ENCODE data around the gene BRI3BP. TPM values are rescaled to one million over a fixed set of nuclear protein-coding genes. Genes with fewer than 3 reads are reported as not detected.
"Not testable (repeated sequence)": the region's sequence is repeated elsewhere in the genome, so short reads cannot be mapped to it uniquely, and the experiment has no call there.

Gene BRI3BP
- total RNA-seq, 6 experiments from 2014 or later, result 6.5 to 9.3 (median 7.5) TPM

DNA sequence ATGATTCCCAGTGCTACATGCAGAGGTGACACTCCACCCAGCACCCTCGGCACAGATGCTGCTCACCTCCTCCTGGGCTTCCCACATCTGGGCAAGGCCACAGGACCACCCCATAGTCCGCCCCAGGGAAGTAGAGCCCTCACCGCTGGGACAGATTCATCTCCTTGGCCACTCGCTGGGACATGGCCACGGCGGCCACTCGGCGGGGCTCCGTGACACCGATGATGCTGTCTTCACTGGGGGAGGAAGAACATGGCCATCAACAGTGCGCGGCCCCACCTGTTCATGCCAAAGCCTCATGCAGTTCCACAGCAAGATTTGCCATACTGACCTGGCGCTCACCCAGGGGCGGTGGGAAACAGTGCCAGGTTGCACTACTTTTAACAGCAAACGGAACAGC lies 18.2 kb upstream of the BRI3BP start:
- peaks cover 11% of the 10 kb centered on the region; the same call in 1 of the 2 replicates for H3K36me3 Mint-ChIP-seq (ENCODE audit: low read depth)
- H3K9me3 Mint-ChIP-seq, result no peaks in the 10 kb centered on the region
- no peak overlapping the region for H3K27ac Mint-ChIP-seq
- H3K4me1 Mint-ChIP-seq (ENCODE audit: low read depth), result 0 out of 2 replicates have a peak, but pooled peaks cover 8% of the 10 kb centered on the region
- no peak for DNase-seq
- no peak overlapping the region for H3K4me3 Mint-ChIP-seq
- TF ChIP-seq, protein P1, sequence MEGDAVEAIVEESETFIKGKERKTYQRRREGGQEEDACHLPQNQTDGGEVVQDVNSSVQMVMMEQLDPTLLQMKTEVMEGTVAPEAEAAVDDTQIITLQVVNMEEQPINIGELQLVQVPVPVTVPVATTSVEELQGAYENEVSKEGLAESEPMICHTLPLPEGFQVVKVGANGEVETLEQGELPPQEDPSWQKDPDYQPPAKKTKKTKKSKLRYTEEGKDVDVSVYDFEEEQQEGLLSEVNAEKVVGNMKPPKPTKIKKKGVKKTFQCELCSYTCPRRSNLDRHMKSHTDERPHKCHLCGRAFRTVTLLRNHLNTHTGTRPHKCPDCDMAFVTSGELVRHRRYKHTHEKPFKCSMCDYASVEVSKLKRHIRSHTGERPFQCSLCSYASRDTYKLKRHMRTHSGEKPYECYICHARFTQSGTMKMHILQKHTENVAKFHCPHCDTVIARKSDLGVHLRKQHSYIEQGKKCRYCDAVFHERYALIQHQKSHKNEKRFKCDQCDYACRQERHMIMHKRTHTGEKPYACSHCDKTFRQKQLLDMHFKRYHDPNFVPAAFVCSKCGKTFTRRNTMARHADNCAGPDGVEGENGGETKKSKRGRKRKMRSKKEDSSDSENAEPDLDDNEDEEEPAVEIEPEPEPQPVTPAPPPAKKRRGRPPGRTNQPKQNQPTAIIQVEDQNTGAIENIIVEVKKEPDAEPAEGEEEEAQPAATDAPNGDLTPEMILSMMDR (IDR thresholded peaks at IDR 0.05), result no peak
- no peaks in the 10 kb centered on the region for H3K27me3 Mint-ChIP-seq (ENCODE audit: insufficient read depth)

DNA sequence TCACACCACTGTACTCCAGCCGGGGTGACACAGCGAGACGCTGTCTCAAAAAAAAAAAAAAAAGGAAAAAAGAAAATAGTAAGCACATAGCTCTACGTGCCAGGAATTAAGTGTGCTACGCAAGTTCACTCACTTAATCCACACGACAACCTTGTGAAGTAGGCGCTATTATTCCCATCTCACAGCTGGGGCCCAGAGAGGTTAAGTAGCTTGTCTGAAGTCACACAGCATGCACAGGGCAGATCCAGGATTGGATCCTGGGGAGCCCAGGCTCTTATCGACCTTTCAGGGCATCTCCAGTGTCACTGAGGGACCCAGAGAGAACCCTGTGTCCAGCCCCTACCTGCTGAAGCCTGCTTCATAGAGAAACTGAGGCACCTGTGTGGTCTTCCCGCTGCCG lies 16.4 kb upstream of the BRI3BP start:
- H3K27ac Mint-ChIP-seq, result peak overlapping the region; percentile 49; the same call in 1 of the 2 replicates
- TF ChIP-seq, protein P1 (IDR thresholded peaks at IDR 0.05), result no peak
- peaks cover 14% of the 10 kb centered on the region for H3K36me3 Mint-ChIP-seq (ENCODE audit: low read depth)
- no peak for DNase-seq
- no peaks in the 10 kb centered on the region for H3K9me3 Mint-ChIP-seq
- H3K4me3 Mint-ChIP-seq, result no peak overlapping the region
- H3K4me1 Mint-ChIP-seq (ENCODE audit: low read depth), result 0 out of 2 replicates have a peak, but pooled peaks cover 8% of the 10 kb centered on the region
- peaks cover under 1% of the 10 kb centered on the region; the same call in 1 of the 2 replicates for H3K27me3 Mint-ChIP-seq (ENCODE audit: insufficient read depth)

DNA sequence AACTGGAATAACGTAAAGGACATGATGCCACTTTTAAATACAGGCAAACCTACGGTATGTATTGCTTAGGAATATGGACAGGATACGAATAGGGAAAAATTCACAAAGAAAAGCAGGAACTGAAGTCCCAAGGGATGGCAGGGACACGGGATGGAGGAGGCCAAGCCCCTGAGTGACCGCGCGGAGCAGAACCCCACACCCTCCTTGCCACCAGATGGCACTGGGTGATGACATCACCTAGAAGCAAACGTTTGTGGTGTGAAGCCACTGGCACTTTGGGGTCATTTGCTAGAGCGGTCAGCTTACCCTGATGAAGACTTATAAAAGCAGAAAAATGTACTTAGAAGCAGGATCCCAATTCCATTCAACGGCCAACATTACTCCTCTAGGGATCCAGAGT lies 13.9 kb upstream of the BRI3BP start:
- Mint-ChIP-seq H3K4me3 (no peak overlapping the region), H3K36me3 (ENCODE audit: low read depth) (peaks cover 19% of the 10 kb centered on the region), H3K27ac (no peak overlapping the region), H3K9me3 (no peaks in the 10 kb centered on the region), H3K27me3 (ENCODE audit: insufficient read depth) (peaks cover 1% of the 10 kb centered on the region; the same call in 1 of the 2 replicates), H3K4me1 (ENCODE audit: low read depth) (0 out of 2 replicates have a peak, but pooled peaks cover 8% of the 10 kb centered on the region)
- DNase-seq, result no peak
- TF ChIP-seq, protein P1 (IDR thresholded peaks at IDR 0.05), result no peak

DNA sequence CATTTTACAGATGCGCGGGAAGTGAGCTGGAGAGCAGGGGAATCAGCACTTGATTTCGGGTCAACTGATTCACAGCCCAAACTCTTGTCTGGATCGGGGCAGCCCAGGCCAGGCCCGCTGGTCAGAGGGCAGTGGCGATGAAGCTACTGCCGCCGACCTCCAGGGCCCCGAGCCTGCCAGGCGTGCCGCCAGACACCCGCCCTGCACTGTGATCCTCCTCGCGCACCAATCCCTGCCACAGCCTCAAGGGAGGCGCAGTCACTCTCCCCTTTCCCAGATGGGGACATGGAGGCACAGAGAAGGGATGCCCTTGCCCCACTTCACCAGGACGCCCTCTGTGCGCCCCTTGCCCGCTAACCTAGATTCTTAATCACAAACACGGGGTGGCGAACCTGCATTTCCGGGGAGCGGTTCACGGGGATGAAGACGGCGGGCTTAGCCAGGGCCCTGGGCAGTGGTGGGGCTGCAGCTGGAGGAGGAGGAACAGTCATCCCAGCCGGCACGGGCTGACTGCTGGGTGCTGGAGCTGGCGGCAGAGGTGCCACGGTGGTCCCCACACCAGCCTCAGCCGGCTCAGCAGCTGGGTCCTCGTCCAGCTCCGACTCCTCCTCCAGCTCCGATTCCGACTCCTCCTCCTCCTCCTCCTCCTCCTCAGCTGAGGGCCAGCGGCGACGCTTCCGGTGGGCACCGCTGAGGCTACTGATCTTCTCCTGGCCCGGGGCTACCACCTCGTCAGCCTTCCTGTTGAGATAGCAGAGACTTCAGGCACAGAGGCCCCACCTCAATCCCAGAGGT lies 13.2 kb upstream of the BRI3BP start:
- peaks cover 1% of the 10 kb centered on the region; the same call in 1 of the 2 replicates for H3K27me3 Mint-ChIP-seq (ENCODE audit: insufficient read depth)
- H3K4me3 Mint-ChIP-seq, result no peak overlapping the region
- 0 out of 2 replicates have a peak, but pooled peaks cover 8% of the 10 kb centered on the region for H3K4me1 Mint-ChIP-seq (ENCODE audit: low read depth)
- no peaks in the 10 kb centered on the region for H3K9me3 Mint-ChIP-seq
- peaks cover 16% of the 10 kb centered on the region for H3K36me3 Mint-ChIP-seq (ENCODE audit: low read depth)
- TF ChIP-seq, protein P1 (IDR thresholded peaks at IDR 0.05), result no peak
- DNase-seq, result no peak
- H3K27ac Mint-ChIP-seq, result no peak overlapping the region

DNA sequence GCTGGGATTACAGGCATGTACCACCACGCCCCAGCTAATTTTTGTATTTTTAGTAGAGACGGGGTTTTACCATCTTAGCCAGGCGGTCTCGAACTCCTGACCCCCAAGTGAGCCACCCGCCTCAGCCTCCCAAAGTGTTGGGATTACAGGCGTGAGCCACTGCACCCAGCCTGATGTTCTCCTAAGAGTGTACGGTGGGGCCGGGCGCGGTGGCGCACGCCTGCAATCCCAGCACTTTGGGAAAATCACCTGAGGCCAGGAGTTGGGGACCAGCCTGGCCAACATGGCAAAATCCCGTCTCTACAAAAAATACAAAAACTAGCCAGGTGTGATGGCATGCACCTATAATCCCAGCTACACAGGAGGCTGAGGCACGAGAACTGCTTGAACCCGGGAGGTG lies 6.6 kb upstream of the BRI3BP start:
- peaks cover 17% of the 10 kb centered on the region; the same call in 1 of the 2 replicates for H3K36me3 Mint-ChIP-seq (ENCODE audit: low read depth)
- DNase-seq; H3K4me3 Mint-ChIP-seq; H3K27ac Mint-ChIP-seq; H3K9me3 Mint-ChIP-seq; H3K27me3 Mint-ChIP-seq (ENCODE audit: insufficient read depth): not testable (repeated sequence)
- peaks cover 14% of the 10 kb centered on the region for H3K4me1 Mint-ChIP-seq (ENCODE audit: low read depth)

Data from HFFc6 (cell line).